H1 (cell line): ENCODE measurements around the gene GNG12. TPM values are rescaled to one million over a fixed set of nuclear protein-coding genes. Genes with fewer than 3 reads are reported as not detected.

ENCODE experiments used
- GTF2F1 ChIP-seq: IDR thresholded peaks from 2 replicates; pipeline ENCODE4 v1.6.1; 2012; ENCODE audit warnings: low read depth, low read length, improper control_type of control experiment, borderline replicate concordance
- KDM4A ChIP-seq: IDR thresholded peaks from one replicate; pipeline ENCODE4 v1.7.1; 2012; ENCODE audit warnings: low read depth, mild to moderate bottlenecking, moderate library complexity, low read length, inconsistent platforms; ENCODE audit not compliant: severe bottlenecking
- NANOG ChIP-seq: IDR thresholded peaks from 2 replicates; pipeline ENCODE4 v1.6.1; 2011; ENCODE audit warnings: low read length, low read depth, mild to moderate bottlenecking, inconsistent platforms; ENCODE audit not compliant: insufficient read depth, poor library complexity, severe bottlenecking
- PHF8 ChIP-seq: fragments of 200-600 bp; sonication (generic); conservative IDR thresholded peaks from 2 replicates; pipeline ENCODE4 v1.7.1; 2012; ENCODE audit warnings: low read depth, mild to moderate bottlenecking, inconsistent platforms, low read length, moderate library complexity
- SP1 ChIP-seq: IDR thresholded peaks from 2 replicates; pipeline ENCODE4 v1.6.1; 2011; ENCODE audit warnings: low read depth, low read length
- ZNF274 ChIP-seq: IDR thresholded peaks from 2 replicates; pipeline ENCODE4 v1.7.0; 2012; ENCODE audit warnings: low read length, borderline replicate concordance; ENCODE audit errors: extremely low read depth
- polyA plus RNA-seq, 7 experiments: library from polyadenylated mRNA; depleted of rRNA in 3 of 7; stranded (reverse) in 5 of 7; unstranded in 2 of 7; fragments of >200 nt in 5 of 7; fragments of 200-250 nt in 2 of 7; gene quantifications; 1 replicate in 5 of 7; 2 replicates in 1 of 7; 4 replicates in 1 of 7; pipeline versions ENCODE4 v1.2.1 to v1.2.3, GENCODE V29; 2011 to 2013; ENCODE audit warnings: missing spikeins in 2 of 7, mixed read lengths in 2 of 7
- total RNA-seq: library from RNA; stranded (reverse); fragmentation: NEBNext Ultra II Directional; extraction: Animal tissue kit (Norgen Biotek cat#: 25700); gene quantifications from 2 replicates; pipeline ENCODE4 v1.2.1, GENCODE V29; 2021
- TF ChIP-seq, protein P1 (sequence below): fragments of 300-600 bp; sonication (generic); IDR thresholded peaks from 2 replicates; pipeline ENCODE4 v1.7.1; 2012; ENCODE audit warnings: low read length, moderate library complexity, mild to moderate bottlenecking, inconsistent platforms; ENCODE audit not compliant: insufficient replicate concordance
- TF ChIP-seq, protein P2 (sequence below): IDR thresholded peaks from 2 replicates; pipeline ENCODE4 v1.6.1; 2011; ENCODE audit warnings: low read depth, mild to moderate bottlenecking, low read length; ENCODE audit not compliant: insufficient read depth

Gene GNG12
- total and polyA plus RNA-seq, 2 of the 8 experiments (the other 6 are each of a cell fraction or from before 2014, with no cell fraction given): 11.4 to 35.8 TPM

- TF ChIP-seq, protein P1, sequence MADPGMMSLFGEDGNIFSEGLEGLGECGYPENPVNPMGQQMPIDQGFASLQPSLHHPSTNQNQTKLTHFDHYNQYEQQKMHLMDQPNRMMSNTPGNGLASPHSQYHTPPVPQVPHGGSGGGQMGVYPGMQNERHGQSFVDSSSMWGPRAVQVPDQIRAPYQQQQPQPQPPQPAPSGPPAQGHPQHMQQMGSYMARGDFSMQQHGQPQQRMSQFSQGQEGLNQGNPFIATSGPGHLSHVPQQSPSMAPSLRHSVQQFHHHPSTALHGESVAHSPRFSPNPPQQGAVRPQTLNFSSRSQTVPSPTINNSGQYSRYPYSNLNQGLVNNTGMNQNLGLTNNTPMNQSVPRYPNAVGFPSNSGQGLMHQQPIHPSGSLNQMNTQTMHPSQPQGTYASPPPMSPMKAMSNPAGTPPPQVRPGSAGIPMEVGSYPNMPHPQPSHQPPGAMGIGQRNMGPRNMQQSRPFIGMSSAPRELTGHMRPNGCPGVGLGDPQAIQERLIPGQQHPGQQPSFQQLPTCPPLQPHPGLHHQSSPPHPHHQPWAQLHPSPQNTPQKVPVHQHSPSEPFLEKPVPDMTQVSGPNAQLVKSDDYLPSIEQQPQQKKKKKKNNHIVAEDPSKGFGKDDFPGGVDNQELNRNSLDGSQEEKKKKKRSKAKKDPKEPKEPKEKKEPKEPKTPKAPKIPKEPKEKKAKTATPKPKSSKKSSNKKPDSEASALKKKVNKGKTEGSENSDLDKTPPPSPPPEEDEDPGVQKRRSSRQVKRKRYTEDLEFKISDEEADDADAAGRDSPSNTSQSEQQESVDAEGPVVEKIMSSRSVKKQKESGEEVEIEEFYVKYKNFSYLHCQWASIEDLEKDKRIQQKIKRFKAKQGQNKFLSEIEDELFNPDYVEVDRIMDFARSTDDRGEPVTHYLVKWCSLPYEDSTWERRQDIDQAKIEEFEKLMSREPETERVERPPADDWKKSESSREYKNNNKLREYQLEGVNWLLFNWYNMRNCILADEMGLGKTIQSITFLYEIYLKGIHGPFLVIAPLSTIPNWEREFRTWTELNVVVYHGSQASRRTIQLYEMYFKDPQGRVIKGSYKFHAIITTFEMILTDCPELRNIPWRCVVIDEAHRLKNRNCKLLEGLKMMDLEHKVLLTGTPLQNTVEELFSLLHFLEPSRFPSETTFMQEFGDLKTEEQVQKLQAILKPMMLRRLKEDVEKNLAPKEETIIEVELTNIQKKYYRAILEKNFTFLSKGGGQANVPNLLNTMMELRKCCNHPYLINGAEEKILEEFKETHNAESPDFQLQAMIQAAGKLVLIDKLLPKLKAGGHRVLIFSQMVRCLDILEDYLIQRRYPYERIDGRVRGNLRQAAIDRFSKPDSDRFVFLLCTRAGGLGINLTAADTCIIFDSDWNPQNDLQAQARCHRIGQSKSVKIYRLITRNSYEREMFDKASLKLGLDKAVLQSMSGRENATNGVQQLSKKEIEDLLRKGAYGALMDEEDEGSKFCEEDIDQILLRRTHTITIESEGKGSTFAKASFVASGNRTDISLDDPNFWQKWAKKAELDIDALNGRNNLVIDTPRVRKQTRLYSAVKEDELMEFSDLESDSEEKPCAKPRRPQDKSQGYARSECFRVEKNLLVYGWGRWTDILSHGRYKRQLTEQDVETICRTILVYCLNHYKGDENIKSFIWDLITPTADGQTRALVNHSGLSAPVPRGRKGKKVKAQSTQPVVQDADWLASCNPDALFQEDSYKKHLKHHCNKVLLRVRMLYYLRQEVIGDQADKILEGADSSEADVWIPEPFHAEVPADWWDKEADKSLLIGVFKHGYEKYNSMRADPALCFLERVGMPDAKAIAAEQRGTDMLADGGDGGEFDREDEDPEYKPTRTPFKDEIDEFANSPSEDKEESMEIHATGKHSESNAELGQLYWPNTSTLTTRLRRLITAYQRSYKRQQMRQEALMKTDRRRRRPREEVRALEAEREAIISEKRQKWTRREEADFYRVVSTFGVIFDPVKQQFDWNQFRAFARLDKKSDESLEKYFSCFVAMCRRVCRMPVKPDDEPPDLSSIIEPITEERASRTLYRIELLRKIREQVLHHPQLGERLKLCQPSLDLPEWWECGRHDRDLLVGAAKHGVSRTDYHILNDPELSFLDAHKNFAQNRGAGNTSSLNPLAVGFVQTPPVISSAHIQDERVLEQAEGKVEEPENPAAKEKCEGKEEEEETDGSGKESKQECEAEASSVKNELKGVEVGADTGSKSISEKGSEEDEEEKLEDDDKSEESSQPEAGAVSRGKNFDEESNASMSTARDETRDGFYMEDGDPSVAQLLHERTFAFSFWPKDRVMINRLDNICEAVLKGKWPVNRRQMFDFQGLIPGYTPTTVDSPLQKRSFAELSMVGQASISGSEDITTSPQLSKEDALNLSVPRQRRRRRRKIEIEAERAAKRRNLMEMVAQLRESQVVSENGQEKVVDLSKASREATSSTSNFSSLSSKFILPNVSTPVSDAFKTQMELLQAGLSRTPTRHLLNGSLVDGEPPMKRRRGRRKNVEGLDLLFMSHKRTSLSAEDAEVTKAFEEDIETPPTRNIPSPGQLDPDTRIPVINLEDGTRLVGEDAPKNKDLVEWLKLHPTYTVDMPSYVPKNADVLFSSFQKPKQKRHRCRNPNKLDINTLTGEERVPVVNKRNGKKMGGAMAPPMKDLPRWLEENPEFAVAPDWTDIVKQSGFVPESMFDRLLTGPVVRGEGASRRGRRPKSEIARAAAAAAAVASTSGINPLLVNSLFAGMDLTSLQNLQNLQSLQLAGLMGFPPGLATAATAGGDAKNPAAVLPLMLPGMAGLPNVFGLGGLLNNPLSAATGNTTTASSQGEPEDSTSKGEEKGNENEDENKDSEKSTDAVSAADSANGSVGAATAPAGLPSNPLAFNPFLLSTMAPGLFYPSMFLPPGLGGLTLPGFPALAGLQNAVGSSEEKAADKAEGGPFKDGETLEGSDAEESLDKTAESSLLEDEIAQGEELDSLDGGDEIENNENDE: no peak
- TF ChIP-seq ZNF274 (no peak), NANOG (no peak), PHF8 (no peak; the same call in 1 of the 2 replicates), SP1 (no peak), GTF2F1 (no peak), KDM4A (no peak)
- TF ChIP-seq, protein P2, sequence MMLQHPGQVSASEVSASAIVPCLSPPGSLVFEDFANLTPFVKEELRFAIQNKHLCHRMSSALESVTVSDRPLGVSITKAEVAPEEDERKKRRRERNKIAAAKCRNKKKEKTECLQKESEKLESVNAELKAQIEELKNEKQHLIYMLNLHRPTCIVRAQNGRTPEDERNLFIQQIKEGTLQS: no peak
- TF ChIP-seq, all 59 proteins: peak for 11
Observed at GRCh38 chr1:67685067-67685557, 148.2 kb downstream of the GNG12 start, which contains the start of gene GADD45A (continued).
